CMK (cell line): ENCODE results near the gene TMEM272.

Experiments
- DNase-seq: peaks from one replicate; pipeline ENCODE4 v3.0.0-alpha.2; 2010; ENCODE audit warnings: low read depth

The TMEM272 gene

GRCh38 chr13:51804295-51805172, 40.4 kb downstream of the TMEM272 start:
- no peak for DNase-seq

GRCh38 chr13:51803422-51804294, 41.3 kb downstream of the TMEM272 start, which contains the start of gene DHRS12:
Gene DHRS12, minus strand, starts transcription at chr13:51804163. Its CDS starts 4,504 bp downstream, at chr13:51799659.
- DNase-seq = peak; percentile 81

- no peak for DNase-seq
Measured at GRCh38 chr13:51802631-51803418, 42.2 kb downstream of the TMEM272 start.

- no peak for DNase-seq
Measured at GRCh38 chr13:51801631-51802099, 43.3 kb downstream of the TMEM272 start.

- DNase-seq = no peak
Measured at GRCh38 chr13:51800486-51800885, 44.5 kb downstream of the TMEM272 start.

GRCh38 chr13:51799261-51799660, 45.7 kb downstream of the TMEM272 start:
- no peak for DNase-seq

- no peak for DNase-seq
Measured at GRCh38 chr13:51797664-51798488, 47.1 kb downstream of the TMEM272 start.

GRCh38 chr13:51796546-51796945, 48.4 kb downstream of the TMEM272 start:
- DNase-seq = no peak

- DNase-seq = no peak
Measured at GRCh38 chr13:51795419-51795818, 49.6 kb downstream of the TMEM272 start.

GRCh38 chr13:51794964-51795363, 50.0 kb downstream of the TMEM272 start:
- DNase-seq = no peak

GRCh38 chr13:51793570-51794271, 51.3 kb downstream of the TMEM272 start:
- no peak for DNase-seq

GRCh38 chr13:51786425-51787265, 58.3 kb downstream of the TMEM272 start:
- no peak for DNase-seq

GRCh38 chr13:51785712-51786424, 59.1 kb downstream of the TMEM272 start:
- peak; percentile 51 for DNase-seq

- DNase-seq = no peak
Measured at GRCh38 chr13:51784097-51784496, 60.9 kb downstream of the TMEM272 start.

GRCh38 chr13:51783428-51784094, 61.4 kb downstream of the TMEM272 start:
- no peak for DNase-seq

GRCh38 chr13:51782026-51782710, 62.8 kb downstream of the TMEM272 start:
- DNase-seq = no peak

- no peak for DNase-seq
Measured at GRCh38 chr13:51781246-51782022, 63.5 kb downstream of the TMEM272 start.
